ENCODE results near the gene RYR3.
A peak's percentile ranks its signal among the peaks of the same experiment; 100 is the strongest.
"Not testable (repeated sequence)": the region's sequence is repeated elsewhere in the genome, so short reads cannot be mapped to it uniquely, and the experiment has no call there.

Gene RYR3

DNA sequence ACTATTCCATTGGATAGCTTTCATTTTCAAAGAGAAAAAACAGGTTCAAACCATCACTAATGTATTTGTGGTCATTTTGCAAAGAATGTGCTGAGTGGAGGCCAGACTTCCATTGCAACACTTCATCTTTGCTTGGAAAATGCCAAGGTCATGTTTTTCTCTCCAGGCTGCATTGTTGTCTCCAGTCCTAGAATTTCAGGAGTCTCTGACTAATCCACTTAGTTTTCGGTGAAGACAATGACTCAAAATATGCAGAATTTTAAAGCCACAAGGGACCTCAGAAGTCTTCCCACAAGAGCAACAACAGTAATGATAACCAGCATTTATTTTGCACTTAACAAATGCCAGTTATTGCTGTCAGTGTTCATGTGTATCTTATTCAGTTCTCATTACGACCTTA, 277.0 kb downstream of the RYR3 start:
- no peak for DNase-seq

DNA sequence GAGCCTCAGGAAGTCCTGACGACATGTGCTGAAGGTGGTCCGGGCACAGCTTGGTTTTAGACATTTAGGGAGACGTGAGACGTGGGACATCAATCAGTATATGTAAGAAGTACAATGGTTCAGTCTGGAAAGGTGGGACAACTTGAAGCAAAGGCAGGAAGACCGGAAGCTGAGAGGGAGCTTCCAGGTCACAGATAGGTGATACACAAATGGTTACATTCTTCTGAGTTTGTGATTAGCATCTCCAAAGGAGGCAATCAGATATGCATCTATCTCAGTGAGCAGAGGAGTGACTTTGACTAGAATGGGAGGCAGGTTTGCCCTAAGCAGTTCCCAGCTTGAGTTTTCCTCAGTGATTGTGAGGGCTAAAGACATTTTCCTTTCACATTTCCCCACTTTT, 282.1 kb downstream of the RYR3 start:
- DNase-seq, result no peak

DNA sequence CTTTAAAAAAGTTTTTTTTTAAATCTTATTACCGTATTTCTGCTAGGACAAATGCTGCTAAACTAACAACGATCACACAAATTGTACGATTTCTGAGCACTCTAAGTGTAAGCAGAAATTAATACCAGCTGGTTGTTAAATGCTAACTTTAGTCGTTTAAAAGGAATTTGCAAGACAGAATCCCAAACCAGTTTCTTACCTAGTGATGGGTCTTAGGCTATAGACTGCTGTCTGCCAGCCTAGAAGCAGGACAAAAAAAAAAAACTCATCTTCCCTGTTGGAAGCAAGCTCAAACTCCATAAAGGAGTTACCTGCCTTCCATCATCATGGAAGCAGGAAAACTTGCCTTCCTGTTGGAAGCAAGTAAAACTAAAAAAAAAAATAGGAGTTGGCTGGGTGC, 287.6 kb downstream of the RYR3 start:
- DNase-seq, result not testable (repeated sequence)

DNA sequence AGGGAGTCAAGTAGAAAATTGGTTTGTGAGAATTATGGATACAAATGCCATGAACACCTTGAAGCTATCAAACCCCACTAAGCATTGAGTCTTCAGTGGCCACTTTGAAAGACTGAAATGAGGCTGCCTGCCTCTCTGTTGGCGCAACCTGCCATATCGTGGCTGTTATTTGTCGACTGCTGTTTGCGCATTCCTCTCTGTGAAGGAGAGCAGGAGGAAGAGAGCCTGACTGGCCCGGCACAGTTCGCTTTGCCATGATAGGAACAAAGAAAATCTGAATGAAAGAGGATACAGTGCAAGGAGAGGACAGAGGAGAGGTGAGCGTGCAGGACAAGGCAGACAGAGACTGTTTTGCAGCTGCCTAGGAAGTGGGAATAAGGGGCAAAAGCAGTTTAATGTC, 289.4 kb downstream of the RYR3 start:
- no peak for DNase-seq

DNA sequence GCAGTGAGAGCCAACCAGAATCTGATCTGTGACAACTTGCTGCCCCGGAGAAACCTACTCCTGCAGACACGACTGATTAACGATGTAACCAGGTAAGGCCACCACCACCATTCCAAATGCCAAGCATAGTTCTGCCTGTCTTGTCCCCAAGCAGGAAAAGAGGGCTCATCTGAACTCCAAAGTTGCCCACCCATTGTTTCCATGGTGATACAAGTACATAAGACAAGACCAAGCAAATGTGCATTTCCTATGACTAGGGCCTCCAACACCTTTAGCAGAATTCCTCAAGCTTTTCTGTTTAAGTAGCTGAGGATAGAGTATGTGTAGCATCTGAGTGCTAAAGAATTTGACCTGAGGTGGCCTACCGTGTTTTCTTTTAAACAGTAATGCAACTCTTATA, 290.7 kb downstream of the RYR3 start:
- no peak for DNase-seq

DNA sequence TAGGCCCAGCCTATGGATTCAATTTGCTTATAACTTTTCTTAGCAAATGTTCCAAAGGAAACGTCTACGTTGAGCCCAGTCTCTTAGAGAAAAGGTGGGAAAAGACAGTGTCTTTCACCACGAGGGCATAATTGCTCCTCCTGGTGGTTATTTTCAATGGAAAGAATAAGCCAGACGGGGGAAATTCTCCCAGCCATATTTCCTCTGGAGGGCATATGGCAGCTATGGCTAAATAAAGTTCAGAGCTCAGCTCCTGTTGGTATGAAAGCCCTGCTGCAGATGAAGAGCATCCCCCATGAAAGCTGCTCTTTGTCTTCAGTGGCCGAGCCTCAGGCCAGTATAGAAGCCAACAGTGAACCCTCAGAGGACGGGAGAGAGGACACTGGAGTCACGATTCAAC, 297.9 kb downstream of the RYR3 start:
- DNase-seq, result peak; percentile 7

DNA sequence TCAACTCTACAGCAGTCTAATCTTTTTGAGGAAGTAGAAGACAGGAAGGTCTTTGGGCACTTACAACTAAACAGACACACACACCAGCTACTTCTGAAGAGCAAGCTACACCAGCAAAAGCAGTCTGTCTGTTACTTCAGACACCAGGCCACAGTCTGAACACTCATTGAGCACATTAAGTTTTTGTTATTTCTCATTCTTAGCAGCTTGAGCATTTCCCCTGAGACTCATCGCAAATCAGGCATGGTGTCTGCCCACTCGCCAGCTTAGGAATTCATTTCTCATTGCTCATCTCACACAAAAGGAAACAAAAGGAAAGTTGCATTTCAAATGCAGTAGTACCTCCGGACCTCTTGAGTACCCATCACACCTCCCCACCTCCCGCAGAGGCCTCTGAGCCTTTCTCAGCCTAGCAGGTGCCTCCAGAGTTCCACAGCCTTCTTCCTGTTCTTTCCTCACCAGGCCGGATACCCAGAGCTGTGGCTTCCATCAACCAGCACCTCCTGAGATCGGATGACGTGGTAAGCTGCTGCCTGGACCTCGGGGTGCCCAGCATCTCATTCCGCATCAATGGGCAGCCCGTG, 302.0 kb downstream of the RYR3 start:
- no peak for DNase-seq

DNA sequence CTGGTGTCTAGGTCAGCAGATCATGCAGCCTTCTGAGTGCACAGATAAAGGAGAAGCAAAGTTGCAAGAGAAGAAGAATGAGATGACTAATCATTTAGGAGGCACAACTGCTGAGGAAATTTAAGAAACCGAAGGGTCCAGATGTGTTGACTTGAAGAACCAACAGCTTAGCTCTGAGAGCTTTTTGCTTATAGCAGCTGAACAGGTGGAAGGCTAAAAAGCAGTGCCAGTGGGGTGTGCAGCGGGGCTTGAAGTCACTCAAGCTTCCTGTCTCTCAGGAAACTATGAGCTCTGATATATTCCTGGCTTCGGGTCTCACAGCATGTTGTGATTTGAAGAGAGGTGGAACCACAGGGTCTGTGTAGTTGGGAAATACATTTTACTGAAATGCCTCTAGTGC, 305.7 kb downstream of the RYR3 start:
- DNase-seq, result no peak

DNA sequence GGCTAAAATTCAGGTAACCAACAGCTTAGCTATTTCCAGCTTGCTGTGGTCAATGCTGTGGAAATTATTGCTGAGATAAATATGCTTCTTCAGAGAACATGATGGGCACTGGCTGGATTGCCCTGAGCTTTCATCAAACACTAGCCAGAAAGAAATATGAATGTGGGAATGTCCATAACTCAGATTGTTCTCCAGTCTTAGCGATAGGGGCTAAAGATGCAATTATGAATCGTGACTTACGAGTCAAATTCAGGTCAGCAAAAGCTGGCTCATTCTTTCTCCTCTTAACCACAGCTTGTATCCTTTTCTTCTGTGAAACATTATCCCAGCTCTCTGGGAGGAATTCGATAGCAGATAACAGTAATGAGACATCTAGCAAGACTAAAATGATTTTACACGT, 307.6 kb downstream of the RYR3 start:
- no peak for DNase-seq

DNA sequence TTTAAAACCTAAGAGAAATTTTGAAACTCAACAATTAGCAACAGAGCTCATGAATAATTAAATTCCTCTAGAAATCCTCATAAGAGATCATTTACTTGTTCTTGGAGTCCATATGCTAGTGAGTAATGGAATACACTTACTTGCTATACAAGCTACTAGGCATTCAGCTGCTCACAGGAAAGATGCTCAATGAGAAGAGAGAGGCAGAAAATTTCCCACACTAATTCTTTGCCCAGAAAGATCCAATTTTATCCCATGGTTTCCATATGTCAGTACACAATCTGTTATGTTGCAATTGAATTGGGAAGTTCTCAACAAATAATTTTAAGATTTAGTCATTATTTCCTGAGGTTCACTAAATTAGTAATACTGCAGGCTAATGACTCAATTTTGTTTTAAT, 310.4 kb downstream of the RYR3 start:
- DNase-seq, result no peak

DNA sequence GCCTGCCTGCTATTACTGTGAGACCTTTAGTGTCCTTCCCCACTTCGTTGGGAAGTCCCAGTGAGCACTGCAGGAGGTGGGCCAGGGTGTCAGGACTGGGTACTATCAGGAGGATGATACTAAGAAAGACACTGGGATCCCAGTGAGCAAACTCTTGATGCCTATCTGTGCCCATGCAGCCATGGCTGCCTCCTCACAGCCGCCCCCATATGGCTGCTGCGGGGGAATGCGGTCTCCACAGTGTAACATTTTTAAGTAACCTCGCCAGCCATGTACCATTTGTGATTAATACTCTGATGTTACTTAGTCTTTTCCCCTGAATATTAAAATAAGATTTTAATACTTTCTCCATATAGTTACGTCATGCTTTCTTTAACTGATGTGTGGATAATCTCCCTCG, 312.2 kb downstream of the RYR3 start:
- no peak for DNase-seq

DNA sequence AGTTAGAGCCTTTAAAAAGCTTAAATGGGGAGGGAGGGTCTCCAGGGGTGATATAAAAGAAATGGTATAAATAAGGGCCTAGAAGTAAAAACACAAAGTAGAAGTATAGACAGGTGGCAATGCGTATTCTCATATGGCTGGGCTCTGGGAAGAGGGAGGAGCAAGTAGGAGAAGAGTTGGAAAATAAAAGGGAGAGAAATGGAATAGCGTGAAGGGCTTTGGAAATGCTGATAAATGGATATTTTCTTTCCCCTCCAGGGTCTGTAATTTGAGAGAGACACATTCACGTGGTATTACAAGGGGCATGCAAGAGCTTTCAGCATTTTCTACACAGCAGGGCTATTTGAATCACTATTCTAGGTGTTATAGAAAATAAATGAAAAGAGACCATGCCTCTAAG, 313.7 kb downstream of the RYR3 start:
- no peak for DNase-seq

DNA sequence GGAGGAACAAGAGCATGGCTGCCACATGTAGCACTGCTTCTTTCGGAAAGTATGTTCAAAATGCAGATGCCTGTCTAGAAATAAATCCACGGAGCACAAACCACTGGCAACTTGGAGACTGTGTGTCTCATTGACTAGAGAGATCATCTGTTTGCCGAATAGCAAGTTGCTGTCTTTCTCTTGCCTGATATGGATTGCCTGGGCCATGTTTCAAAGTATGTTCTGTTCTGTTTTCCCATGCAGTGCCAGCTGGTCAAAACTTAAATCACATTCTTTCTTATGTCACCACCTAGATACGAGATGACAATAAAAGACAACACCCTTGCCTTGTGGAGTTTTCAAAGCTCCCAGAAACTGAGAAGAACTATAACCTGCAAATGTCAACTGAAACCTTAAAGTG, 318.9 kb downstream of the RYR3 start:
- no peak for DNase-seq

DNA sequence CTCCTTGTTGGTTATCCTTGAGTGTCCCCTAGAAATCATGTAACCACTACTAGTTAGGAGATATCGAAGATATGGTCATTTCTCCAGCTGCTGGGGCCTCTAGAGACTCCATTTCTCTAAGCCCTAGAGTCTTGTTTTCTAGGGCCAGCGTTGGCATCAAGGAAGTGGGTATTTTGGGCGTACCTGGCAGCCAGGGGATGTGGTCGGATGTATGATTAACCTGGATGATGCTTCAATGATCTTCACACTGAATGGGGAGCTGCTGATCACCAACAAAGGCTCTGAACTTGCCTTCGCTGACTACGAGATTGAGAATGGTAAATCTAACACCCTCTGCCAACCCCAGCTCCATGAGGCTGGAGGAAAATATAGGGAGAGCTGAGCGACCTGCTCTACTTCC, 325.5 kb downstream of the RYR3 start:
- DNase-seq, result no peak

DNA sequence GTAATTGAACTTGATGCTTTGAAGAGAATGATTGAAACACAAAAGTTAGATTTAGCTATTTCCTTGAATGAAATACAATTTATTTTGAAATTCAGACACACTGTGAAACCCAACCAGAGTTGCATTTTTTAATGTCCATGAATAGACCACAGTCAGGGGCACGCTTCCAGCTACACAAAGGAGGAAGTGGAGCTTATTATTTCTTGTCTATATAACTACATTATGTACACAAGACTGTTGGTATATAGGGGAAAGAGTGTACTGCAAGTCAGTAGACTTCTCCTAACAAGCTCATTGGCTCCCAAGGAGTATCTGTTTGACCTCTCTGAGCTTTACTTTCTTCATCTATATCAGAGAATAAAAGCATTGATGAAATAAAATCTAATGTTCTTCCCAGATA, 326.2 kb downstream of the RYR3 start:
- DNase-seq, result no peak

DNA sequence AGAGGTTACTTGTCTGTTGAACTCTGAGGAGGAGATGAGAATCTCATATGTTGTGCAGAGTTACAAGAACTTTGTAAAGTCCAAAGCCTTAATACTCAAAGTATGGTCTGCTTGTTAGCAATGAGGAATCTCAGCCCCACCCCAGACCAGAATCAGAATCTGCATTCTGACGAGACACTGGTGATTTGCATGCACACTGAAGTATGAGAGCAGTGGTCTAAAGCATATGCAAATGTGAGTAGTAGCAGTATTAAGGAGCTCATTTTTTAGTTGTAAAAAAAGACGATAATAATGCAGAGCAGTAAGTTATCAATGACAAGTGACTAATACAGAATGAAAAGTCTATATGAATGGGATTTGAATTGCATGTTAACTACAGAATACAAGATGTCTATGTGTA, 327.7 kb downstream of the RYR3 start:
- DNase-seq, result no peak

DNA sequence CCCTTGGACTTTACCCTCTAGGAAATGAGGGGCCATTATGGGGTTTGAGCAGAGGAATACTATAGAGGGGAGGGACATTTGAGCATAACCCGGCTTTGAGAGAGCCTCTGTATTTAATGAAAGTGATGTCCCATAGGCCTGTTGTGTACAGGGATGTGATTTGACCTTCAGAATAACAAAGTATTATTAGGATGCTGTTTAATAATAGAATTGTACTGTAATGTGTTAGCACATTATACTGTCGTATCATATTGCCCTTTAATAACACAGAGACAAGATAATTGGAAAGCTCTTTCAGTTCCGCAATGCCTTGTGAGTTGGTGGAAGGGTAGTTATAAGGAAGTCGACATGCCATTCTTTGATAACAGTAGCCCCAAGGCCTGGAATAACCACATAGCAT, 328.3 kb downstream of the RYR3 start:
- DNase-seq, result no peak

DNA sequence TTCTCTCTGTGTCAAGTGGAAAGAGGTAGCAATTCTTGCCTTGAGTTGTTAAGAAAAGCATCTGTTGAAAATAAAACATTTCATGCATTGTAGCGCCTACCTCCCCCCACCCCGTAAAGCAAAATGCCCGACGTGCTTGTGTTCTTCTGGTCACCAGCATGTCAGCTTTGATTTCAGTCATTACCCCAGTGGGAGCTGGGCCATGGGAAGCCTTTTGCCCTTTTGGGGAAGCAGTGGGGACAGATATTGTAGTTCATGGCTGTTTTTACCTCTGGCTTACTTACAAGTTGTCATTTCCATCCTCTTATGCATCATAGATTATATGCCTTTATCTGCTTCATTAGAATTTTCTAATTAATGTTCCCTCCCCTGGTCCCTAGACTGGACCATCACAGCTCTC, 328.7 kb downstream of the RYR3 start:
- no peak for DNase-seq

DNA sequence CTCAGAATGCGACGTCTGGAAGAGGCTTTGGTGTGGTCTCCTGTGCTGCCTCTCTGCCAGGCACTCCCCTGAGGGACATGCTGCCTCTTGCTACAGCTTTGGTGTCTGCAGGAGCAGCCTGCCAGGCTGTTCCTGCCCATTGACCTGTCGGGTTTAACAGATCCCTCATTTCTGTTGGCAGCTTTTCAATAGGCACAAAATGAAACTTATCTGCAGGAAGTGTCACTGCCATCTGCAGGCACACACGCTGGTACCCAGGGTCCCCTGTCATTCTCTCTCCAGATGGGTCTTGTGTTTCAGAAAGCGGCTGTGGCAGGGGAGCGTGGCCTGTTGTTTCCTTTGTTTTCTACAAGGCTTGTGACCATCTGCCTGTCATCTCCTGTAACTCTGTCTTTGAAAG, 329.2 kb downstream of the RYR3 start:
- DNase-seq, result no peak

DNA sequence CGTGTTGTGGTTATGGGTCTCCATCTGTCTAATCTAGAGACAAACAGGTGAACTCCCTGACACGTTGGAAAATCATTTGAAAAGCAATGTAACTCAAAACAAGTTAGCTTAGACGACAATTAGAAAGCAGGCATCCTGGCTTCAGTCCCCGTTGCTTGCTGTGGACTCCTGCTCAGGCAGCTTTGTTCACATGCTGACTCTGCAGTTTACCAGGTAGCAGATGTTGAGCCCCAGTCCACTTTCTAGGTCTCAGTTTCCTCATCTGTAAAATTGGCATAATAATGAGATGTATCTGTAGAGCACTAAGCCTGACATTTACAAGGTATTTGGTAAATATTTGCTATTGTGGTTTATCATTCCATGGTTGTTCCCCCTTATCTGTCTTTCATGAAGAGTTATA, 330.3 kb downstream of the RYR3 start:
- no peak for DNase-seq

DNA sequence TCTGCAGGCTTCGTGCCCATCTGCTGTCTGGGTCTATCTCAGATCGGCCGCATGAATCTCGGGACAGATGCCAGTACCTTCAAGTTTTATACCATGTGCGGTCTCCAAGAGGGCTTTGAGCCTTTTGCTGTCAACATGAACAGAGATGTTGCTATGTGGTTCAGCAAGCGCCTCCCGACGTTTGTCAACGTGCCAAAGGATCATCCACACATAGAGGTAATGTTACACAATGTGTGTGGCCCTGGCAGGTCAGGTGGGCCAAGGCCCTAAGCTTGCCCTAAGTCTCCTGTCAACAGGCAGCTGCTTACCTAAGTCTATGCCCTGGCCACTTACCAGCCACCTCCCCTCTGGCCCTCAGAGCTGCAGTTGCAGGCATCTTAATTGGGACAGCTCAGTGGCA, 333.5 kb downstream of the RYR3 start:
- no peak for DNase-seq

DNA sequence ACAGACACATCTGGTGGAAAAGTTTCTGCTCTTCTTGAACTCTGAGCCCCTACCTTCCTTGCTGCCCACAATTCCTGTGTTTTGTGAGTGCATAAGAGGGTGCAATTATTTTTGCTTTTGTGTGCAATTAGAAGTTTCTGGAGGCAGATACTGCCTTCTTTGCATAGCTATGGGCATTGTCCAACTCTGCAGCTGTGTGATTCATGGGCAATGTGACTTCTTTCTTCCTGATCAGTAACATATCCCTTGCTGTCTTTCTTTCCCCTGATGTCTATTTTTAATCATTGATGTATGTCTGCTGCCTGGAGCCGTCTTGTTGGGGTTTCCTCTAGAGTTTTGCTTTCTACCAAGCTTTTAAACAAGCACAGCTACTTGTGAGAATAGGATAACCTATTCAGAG, 336.0 kb downstream of the RYR3 start:
- no peak for DNase-seq

DNA sequence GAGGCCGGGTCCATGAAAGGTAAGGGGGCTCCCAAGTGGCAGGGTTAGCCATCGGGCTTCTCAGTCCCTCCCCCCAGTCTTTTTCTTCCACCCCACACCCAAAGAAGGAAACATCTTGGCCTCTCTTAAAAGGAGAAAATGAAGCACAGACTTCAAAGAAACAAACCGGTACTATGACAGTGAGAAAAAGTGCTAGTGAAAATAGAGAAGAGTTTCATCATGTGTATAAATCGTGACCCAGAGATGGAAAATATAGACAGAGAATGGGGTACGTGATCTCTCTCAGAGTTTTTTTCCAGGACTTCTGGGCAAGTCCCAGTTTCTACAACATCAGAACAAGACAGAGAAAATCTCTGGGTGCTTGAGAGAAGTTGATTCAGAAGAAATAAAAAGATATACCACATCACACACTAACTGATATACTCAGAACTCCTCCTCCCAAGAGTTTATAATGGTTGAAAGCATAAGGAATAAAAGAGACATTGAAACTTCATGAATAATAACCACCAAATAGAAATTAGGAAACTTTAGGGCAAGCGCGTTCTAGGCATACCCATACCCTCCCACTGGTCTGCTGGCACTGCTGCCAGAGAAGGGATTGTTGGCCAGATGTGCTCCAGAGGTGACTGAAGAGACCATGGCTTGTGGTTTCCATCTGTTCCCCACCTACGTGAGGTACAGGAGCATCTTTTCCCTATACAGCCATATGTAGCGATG, 338.6 kb downstream of the RYR3 start:
- no peak for DNase-seq

DNA sequence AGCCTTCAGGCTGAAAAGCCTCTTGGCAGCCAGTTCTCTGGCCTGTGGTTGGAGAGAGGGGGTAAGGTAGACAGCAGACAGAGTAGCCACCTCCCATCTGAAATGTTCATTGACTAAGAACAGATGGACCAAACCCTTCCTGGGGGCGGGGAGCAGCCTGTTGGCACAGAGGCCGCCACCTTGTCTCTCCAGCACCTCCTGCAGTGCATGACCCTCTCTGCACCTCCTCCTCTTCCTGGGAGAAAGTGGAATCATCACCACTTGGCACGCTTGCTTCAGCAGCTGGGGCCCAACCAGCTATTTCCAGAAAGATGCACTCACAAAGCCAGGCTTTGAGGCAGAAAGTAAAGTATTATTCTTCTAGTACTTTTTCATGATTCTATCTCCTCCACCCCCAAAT, 344.1 kb downstream of the RYR3 start:
- DNase-seq, result no peak

DNA sequence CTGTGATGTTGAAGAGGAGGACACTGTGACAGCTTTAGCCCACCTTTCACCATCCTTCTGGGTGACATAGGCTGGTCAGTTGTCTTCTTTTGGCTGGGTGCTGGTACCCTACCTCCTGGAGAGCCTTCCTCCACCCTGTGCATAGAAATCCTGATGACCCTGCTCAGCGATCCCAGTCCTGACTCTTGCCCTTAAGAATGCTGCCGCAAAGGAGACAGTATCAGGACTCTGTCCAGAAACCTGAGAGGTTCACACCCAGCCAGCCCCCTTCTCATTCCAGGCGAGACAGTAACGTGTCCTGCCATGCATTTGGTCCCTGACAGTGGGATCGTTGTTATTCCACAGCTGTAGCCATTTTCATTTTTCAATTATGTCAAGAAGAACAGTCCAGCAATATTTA, 344.7 kb downstream of the RYR3 start:
- no peak for DNase-seq
